PC-3 (cell line): ENCODE results near the gene TBX10. TPM values are rescaled to one million over a fixed set of nuclear protein-coding genes. Genes with fewer than 3 reads are reported as not detected.
A peak's percentile ranks its signal among the peaks of the same experiment; 100 is the strongest.

ENCODE experiments used
- ATAC-seq: fragments of 200-7000 bp; cut with Tn5 transposase; 2 replicates; pipeline ENCODE4 v1.9.1; 2020; ENCODE audit warnings: mild to moderate bottlenecking, moderate library complexity
- BruUV-seq: library from RNA; stranded (reverse); fragments of 400-500 nt; replicated peaks from 2 replicates; lab custom pipeline; 2021; lab: Mats Ljungman, UMichigan
- CTCF ChIA-PET: fragments of 300-600 bp; sonication (Branson Sonifier 250); formaldehyde crosslinking; loops from one replicate; lab custom pipeline; 2022; ENCODE audit warnings: antibody characterized with exemption; lab: Charles Lee
- POLR2A ChIA-PET: fragments of 300-600 bp; sonication (Branson Sonifier 250); formaldehyde crosslinking; loops from one replicate; lab custom pipeline; 2022; ENCODE audit warnings: antibody characterized with exemption; ENCODE audit not compliant: unreplicated experiment; lab: Charles Lee
- DNase-seq: peaks from one replicate; pipeline ENCODE4 v3.0.0-alpha.2; 2015
- H2AFZ ChIP-seq: fragments of 300-600 bp; sonication (generic); 2 replicates; pipeline ENCODE4 v1.6.0; 2016; ENCODE audit warnings: antibody characterized with exemption, low read length
- H3F3A ChIP-seq: fragments of 300-600 bp; sonication (generic); one replicate; pipeline ENCODE4 v1.6.0; 2017; ENCODE audit warnings: antibody characterized with exemption, low read length, control low read depth, mild to moderate bottlenecking; ENCODE audit not compliant: unreplicated experiment
- H3K27ac ChIP-seq: fragments of 300-600 bp; sonication (generic); 2 replicates; pipeline ENCODE4 v1.5.1; 2016; ENCODE audit warnings: mild to moderate bottlenecking, low read length
- H3K27me3 ChIP-seq: fragments of 300-600 bp; sonication (generic); 2 replicates; pipeline ENCODE4 v1.6.1; 2016; ENCODE audit warnings: low read length, mixed read lengths
- H3K36me3 ChIP-seq: fragments of 300-600 bp; sonication (generic); 2 replicates; pipeline ENCODE4 v1.6.1; 2016; ENCODE audit warnings: low read depth, mixed run types, low read length, mixed read lengths
- H3K4me1 ChIP-seq: fragments of 300-600 bp; sonication (generic); 2 replicates; pipeline ENCODE4 v1.5.1; 2016; ENCODE audit warnings: low read length; ENCODE audit not compliant: insufficient read depth
- H3K4me2 ChIP-seq: fragments of 300-600 bp; sonication (generic); 2 replicates; pipeline ENCODE4 v1.6.0; 2016; ENCODE audit warnings: low read length
- H3K4me3 ChIP-seq: fragments of 300-600 bp; sonication (generic); 2 replicates; pipeline ENCODE4 v1.5.1; 2016; ENCODE audit warnings: mild to moderate bottlenecking, low read length, mixed read lengths
- H3K79me2 ChIP-seq: fragments of 300-600 bp; sonication (generic); 2 replicates; pipeline ENCODE4 v1.6.1; 2017; ENCODE audit warnings: low read length, mixed read lengths
- H3K9ac ChIP-seq: fragments of 300-600 bp; sonication (generic); 2 replicates; pipeline ENCODE4 v1.6.0; 2016; ENCODE audit warnings: mild to moderate bottlenecking, low read length
- H3K9me2 ChIP-seq: fragments of 300-600 bp; sonication (generic); replicated peaks from 2 replicates; pipeline ENCODE4 v1.6.1; 2016; ENCODE audit warnings: mixed run types, low read length, mixed read lengths
- H3K9me3 ChIP-seq: fragments of 300-600 bp; sonication (generic); 2 replicates; pipeline ENCODE4 v1.6.1; 2016; ENCODE audit warnings: low read length, mixed read lengths
- H4K20me1 ChIP-seq: fragments of 300-600 bp; sonication (generic); 2 replicates; pipeline ENCODE4 v1.6.1; 2016; ENCODE audit warnings: low read length, mixed read lengths
- EZH2 ChIP-seq: fragments of 300-600 bp; sonication (generic); IDR thresholded peaks from one replicate; pipeline ENCODE4 v1.6.1; 2017; ENCODE audit warnings: antibody characterized with exemption, mild to moderate bottlenecking, low read length; ENCODE audit not compliant: unreplicated experiment
- EZH2phosphoT487 ChIP-seq: fragments of 300-600 bp; sonication (generic); IDR thresholded peaks from 2 replicates; pipeline ENCODE4 v1.6.1; 2018; ENCODE audit warnings: mild to moderate bottlenecking, antibody characterized with exemption, low read length, borderline replicate concordance
- intact Hi-C: fragments of 100-400 bp; cut with micrococcal nuclease; formaldehyde crosslinking; loops from 2 replicates; pipeline ENCODE4 v1.9.0; 2023
- total RNA-seq: library from RNA; depleted of rRNA; stranded (reverse); fragments of >200 nt; gene quantifications from 2 replicates; pipeline ENCODE4 v1.2.3, GENCODE V29; 2014
- TF ChIP-seq, protein P1 (sequence below): fragments of 300-600 bp; sonication (generic); conservative IDR thresholded peaks from 2 replicates; pipeline ENCODE4 v1.5.1; 2017; ENCODE audit warnings: antibody characterized with exemption, low read depth, mild to moderate bottlenecking, low read length

Gene TBX10
- total RNA-seq, 1 experiment from 2014 or later = not detected

DNA sequence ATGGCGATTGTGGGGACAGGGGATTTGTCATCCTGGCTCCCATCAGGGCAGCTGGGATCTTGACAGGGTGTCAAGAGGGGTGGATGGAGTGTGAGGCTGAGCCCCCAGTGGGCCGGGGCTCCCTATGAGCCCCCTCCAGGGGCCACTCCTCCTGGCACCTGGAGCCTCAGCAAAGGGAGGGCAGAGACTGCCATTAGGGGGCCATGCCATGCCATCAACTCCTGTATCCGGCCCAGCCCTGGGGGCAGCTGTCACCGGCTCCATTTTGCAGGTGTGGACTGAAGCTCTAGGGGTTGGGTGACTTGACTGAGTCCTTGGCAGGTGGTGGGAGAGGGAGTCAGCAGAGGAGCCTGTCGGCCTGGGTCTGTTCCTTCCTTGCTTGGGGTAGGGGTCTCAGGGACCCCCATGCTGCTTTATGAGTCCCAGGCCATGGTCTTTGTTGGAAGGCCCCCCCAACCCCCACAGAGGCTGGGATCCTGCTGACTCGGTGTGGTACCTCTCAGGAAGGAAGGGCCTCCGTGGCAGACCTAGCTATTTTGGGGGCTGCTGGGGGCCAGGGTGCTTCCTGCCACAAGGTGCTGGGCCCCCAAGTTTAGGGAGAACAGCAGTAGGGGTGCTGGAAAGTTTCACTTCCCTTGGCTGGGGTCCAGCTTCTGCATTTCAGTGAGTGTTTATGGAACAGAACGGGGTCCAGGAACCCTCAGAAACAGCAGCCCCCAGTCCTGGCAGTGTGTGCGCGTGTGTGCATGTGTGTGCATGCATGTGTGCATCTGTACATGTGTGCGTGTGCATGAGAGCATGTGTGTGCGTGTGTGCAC, 9.4 kb upstream of the TBX10 start:
- Histone ChIP-seq H3K27ac (no peak overlapping the region), H3K4me1 (no peaks in the 10 kb centered on the region), H3K79me2 (no peaks in the 10 kb centered on the region), H3K9me3 (no peaks in the 10 kb centered on the region), H3K9me2 (no peaks in the 10 kb centered on the region), H3K27me3 (no peaks in the 10 kb centered on the region), H3F3A (no peaks in the 10 kb centered on the region), H3K4me2 (no peak overlapping the region), H3K9ac (no peak overlapping the region), H4K20me1 (no peaks in the 10 kb centered on the region), H2AFZ (no peak overlapping the region), H3K36me3 (no peaks in the 10 kb centered on the region), H3K4me3 (no peak overlapping the region)
- DNase-seq (no peak), ATAC-seq (no peak)
- ChIA-PET CTCF (no interaction called here), POLR2A (interaction anchor here (0.6 kb wide), 1 partner anchor 248 kb away, joined by 5 read pairs; the partner anchor contains the start of gene PPP1CA)
- TF ChIP-seq EZH2 (no peak), EZH2phosphoT487 (no peak)
- TF ChIP-seq, protein P1, sequence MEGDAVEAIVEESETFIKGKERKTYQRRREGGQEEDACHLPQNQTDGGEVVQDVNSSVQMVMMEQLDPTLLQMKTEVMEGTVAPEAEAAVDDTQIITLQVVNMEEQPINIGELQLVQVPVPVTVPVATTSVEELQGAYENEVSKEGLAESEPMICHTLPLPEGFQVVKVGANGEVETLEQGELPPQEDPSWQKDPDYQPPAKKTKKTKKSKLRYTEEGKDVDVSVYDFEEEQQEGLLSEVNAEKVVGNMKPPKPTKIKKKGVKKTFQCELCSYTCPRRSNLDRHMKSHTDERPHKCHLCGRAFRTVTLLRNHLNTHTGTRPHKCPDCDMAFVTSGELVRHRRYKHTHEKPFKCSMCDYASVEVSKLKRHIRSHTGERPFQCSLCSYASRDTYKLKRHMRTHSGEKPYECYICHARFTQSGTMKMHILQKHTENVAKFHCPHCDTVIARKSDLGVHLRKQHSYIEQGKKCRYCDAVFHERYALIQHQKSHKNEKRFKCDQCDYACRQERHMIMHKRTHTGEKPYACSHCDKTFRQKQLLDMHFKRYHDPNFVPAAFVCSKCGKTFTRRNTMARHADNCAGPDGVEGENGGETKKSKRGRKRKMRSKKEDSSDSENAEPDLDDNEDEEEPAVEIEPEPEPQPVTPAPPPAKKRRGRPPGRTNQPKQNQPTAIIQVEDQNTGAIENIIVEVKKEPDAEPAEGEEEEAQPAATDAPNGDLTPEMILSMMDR = no peak
- BruUV-seq = no TSS peak
- intact Hi-C loops = no loop called here

DNA sequence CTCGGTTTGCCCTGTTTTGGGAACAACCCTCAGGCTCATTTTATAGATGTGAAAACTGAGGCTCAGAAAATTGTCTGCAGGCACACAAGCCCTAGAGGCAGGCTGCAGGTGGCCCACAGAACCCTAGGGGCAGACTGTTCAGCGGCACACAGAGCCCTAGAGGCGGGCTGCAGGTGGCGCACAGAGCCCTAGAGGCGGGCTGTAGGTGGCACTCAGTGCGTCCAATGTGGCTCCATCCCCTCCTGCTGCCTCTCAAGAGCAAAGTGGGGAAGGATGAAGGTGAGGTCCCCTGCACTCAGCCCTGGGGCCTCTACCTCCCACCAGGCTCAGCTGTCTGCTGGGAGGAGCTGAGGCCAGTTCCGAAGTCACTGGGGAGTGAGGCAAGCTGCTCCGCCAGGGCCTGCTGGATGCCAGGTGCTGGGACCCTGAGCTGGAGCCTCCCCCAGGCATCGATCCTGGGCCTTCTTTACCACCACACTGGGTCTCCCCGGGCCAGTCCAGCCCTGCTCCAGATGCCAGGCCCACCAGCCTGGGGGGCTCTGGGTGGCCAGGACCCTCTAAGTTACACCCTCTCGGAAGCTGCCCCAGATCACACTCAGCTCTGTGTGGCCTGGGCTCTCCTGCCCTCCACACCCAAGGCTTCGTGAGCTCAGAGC, 8.7 kb upstream of the TBX10 start:
- no peaks in the 10 kb centered on the region for H3K9me3 ChIP-seq
- H3K4me1 ChIP-seq = no peaks in the 10 kb centered on the region
- no peaks in the 10 kb centered on the region for H4K20me1 ChIP-seq
- no peaks in the 10 kb centered on the region for H3F3A ChIP-seq
- H2AFZ ChIP-seq = no peak overlapping the region
- no peak overlapping the region for H3K9ac ChIP-seq
- no peak for DNase-seq
- no peaks in the 10 kb centered on the region for H3K9me2 ChIP-seq
- no peaks in the 10 kb centered on the region for H3K36me3 ChIP-seq
- no peak overlapping the region for H3K4me3 ChIP-seq
- no peak overlapping the region for H3K27ac ChIP-seq
- ATAC-seq = peak; percentile 55; the same call in 1 of the 2 replicates
- TF ChIP-seq, protein P1 = peak; percentile 41; the same call in 1 of the 2 replicates
- TF ChIP-seq EZH2 = no peak
- intact Hi-C loops = no loop called here
- H3K27me3 ChIP-seq = no peaks in the 10 kb centered on the region
- BruUV-seq = no TSS peak
- no peak overlapping the region for H3K4me2 ChIP-seq
- no peaks in the 10 kb centered on the region for H3K79me2 ChIP-seq
- POLR2A ChIA-PET = no interaction called here
- CTCF ChIA-PET = no interaction called here

DNA sequence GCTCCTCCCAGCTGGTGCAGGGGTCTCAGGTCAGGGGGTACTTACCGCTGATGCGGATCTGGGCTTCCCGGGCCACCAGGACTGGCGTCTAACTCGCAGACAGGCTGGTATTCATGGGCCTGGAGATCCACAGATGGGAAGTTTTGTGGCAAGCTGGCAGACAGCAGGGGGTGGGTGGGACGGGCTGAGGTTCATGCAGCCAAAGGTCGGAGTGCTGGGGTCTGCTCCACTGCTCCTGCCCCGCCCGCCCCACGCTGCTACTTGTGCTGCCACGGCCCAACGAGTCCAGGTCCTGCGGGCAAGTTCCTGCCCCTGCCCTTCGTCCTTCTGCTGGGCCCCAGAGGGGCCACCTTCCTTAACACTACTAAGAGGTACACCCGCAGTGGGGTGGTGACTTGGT, 7.9 kb upstream of the TBX10 start:
- H2AFZ ChIP-seq = no peak overlapping the region
- ChIA-PET CTCF (no interaction called here), POLR2A (no interaction called here)
- no peak overlapping the region for H3K9ac ChIP-seq
- no peaks in the 10 kb centered on the region for H3K4me1 ChIP-seq
- no peak overlapping the region for H3K4me2 ChIP-seq
- intact Hi-C loops = no loop called here
- no peaks in the 10 kb centered on the region for H3K27me3 ChIP-seq
- BruUV-seq = no TSS peak
- no peaks in the 10 kb centered on the region for H4K20me1 ChIP-seq
- no peak overlapping the region for H3K4me3 ChIP-seq
- no peak overlapping the region for H3K27ac ChIP-seq
- no peak for ATAC-seq
- H3K36me3 ChIP-seq = no peaks in the 10 kb centered on the region
- DNase-seq = no peak
- TF ChIP-seq EZH2phosphoT487 (no peak), EZH2 (no peak)
- TF ChIP-seq, protein P1 = no peak
- H3K9me2 ChIP-seq = no peaks in the 10 kb centered on the region
- H3F3A ChIP-seq = no peaks in the 10 kb centered on the region
- no peaks in the 10 kb centered on the region for H3K9me3 ChIP-seq
- H3K79me2 ChIP-seq = no peaks in the 10 kb centered on the region
